Adrenal gland (tissue), 5 donors: Measurements from ENCODE around the gene METTL15.

Source experiments
- CTCF ChIP-seq, 6 experiments: fragments of 450-650 bp in 4 of 6; fragments of 200-600 bp in 2 of 6; sonication (generic) in 1 of 6; IDR thresholded peaks; 1 replicate in 5 of 6; 2 replicates in 1 of 6; pipeline versions ENCODE4 v1.5.1 to v1.8.0; 2016 to 2021; ENCODE audit warnings: antibody characterized with exemption in 6 of 6, mild to moderate bottlenecking in 2 of 6, moderate library complexity in 1 of 6
- POLR2A ChIP-seq, 2 donors: fragments of 450-650 bp; IDR thresholded peaks; one replicate each; pipeline ENCODE4 v1.6.1; 2017; ENCODE audit warnings: antibody characterized with exemption in 2 of 2, mild to moderate bottlenecking in 2 of 2, moderate library complexity in 1 of 2
- donor health status: DM: no; HTN: no; CAD: no.

GRCh38 chr11:28123151-28123581 lies 15.0 kb downstream of the METTL15 start:
- no peak for TF ChIP-seq POLR2A (IDR thresholded peaks at IDR 0.05)
- TF ChIP-seq CTCF (IDR thresholded peaks at IDR 0.05): no peak
